ENCODE results near the gene HAS3.

Gene HAS3

DNA sequence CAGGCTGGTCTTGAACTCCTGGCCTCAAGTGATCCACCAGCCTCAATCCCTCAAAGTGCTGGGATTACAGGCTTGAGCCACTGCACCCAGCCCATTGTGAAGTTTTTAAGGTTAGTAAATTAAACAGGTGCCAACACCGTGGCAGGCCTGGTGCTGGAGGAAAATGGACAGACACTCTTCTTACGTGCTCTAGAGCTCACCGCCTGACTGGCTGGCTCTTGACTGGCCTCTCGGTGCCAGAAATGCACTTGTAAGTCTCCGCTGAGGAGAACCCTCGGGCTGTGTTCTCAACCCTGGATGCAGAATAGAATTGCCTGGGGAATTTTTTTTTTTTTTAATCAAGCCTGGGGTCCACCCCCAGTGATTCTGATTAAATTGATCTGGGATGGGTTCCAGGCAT is 10.3 kb upstream of the HAS3 start:
- DNase-seq (no peak), ATAC-seq (ENCODE audit: insufficient read depth, low read depth) (no peak)
- H3K9me3 ChIP-seq (ENCODE audit: insufficient read depth, low read length, severe bottlenecking), result no peaks in the 10 kb centered on the region
- no peak overlapping the region for H3K27ac ChIP-seq (ENCODE audit: low read length)
- H3K79me2 ChIP-seq (ENCODE audit: insufficient read depth, low read length), result no peaks in the 10 kb centered on the region
- TF ChIP-seq, protein P1, sequence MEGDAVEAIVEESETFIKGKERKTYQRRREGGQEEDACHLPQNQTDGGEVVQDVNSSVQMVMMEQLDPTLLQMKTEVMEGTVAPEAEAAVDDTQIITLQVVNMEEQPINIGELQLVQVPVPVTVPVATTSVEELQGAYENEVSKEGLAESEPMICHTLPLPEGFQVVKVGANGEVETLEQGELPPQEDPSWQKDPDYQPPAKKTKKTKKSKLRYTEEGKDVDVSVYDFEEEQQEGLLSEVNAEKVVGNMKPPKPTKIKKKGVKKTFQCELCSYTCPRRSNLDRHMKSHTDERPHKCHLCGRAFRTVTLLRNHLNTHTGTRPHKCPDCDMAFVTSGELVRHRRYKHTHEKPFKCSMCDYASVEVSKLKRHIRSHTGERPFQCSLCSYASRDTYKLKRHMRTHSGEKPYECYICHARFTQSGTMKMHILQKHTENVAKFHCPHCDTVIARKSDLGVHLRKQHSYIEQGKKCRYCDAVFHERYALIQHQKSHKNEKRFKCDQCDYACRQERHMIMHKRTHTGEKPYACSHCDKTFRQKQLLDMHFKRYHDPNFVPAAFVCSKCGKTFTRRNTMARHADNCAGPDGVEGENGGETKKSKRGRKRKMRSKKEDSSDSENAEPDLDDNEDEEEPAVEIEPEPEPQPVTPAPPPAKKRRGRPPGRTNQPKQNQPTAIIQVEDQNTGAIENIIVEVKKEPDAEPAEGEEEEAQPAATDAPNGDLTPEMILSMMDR (IDR thresholded peaks at IDR 0.05; ENCODE audit: borderline replicate concordance, extremely low read depth, low read length, poor library complexity, severe bottlenecking), result no peak
- no peak for TF ChIP-seq EZH2 (IDR thresholded peaks at IDR 0.05; ENCODE audit: borderline replicate concordance, low read depth, low read length, severe bottlenecking)
- H3K36me3 ChIP-seq (ENCODE audit: insufficient read depth, low read length), result no peaks in the 10 kb centered on the region
- H2AFZ ChIP-seq (ENCODE audit: low read depth, low read length), result no peak overlapping the region
- no peak overlapping the region for H3K4me3 ChIP-seq (ENCODE audit: low read depth in 1 of 2, low read length in 2 of 2)
- no peaks in the 10 kb centered on the region for H3K27me3 ChIP-seq (ENCODE audit: insufficient read depth, low read length, poor library complexity)
- no peak overlapping the region for H3K4me2 ChIP-seq (ENCODE audit: insufficient read depth, low read length)
- no peaks in the 10 kb centered on the region for H3K4me1 ChIP-seq (ENCODE audit: insufficient read depth, low read length)
- no peak overlapping the region for H3K9ac ChIP-seq (ENCODE audit: low read depth, low read length)
- H4K20me1 ChIP-seq (ENCODE audit: insufficient read depth, low read length), result no peaks in the 10 kb centered on the region

- H3K27ac ChIP-seq (ENCODE audit: low read length), result no peak overlapping the region
- ATAC-seq (ENCODE audit: insufficient read depth, low read depth) (no peak), DNase-seq (no peak)
- H3K79me2 ChIP-seq (ENCODE audit: insufficient read depth, low read length), result no peaks in the 10 kb centered on the region
- H3K27me3 ChIP-seq (ENCODE audit: insufficient read depth, low read length, poor library complexity), result peaks cover 3% of the 10 kb centered on the region
- no peak overlapping the region for H2AFZ ChIP-seq (ENCODE audit: low read depth, low read length)
- H3K9me3 ChIP-seq (ENCODE audit: insufficient read depth, low read length, severe bottlenecking), result no peaks in the 10 kb centered on the region
- H4K20me1 ChIP-seq (ENCODE audit: insufficient read depth, low read length), result 0 out of 2 replicates have a peak, but pooled peaks cover 3% of the 10 kb centered on the region
- TF ChIP-seq, protein P1 (IDR thresholded peaks at IDR 0.05; ENCODE audit: borderline replicate concordance, extremely low read depth, low read length, poor library complexity, severe bottlenecking), result no peak
- no peaks in the 10 kb centered on the region for H3K36me3 ChIP-seq (ENCODE audit: insufficient read depth, low read length)
- no peak overlapping the region for H3K4me3 ChIP-seq (ENCODE audit: low read depth in 1 of 2, low read length in 2 of 2)
- no peak overlapping the region for H3K9ac ChIP-seq (ENCODE audit: low read depth, low read length)
- no peak overlapping the region for H3K4me2 ChIP-seq (ENCODE audit: insufficient read depth, low read length)
- H3K4me1 ChIP-seq (ENCODE audit: insufficient read depth, low read length), result peaks cover 1% of the 10 kb centered on the region; the same call in 1 of the 2 replicates
Measured at GRCh38 chr16:69100071-69100691, 5.3 kb upstream of the HAS3 start.

GRCh38 chr16:69106491-69107315 is 1.2 kb downstream of the HAS3 start:
- peak overlapping the region; percentile 61 for H2AFZ ChIP-seq (ENCODE audit: low read depth, low read length)
- no peak overlapping the region for H3K27ac ChIP-seq (ENCODE audit: low read length)
- peaks cover 9% of the 10 kb centered on the region for H3K36me3 ChIP-seq (ENCODE audit: insufficient read depth, low read length)
- ATAC-seq (ENCODE audit: insufficient read depth, low read depth), result no peak; the same call in 2 of the 3 replicates
- TF ChIP-seq, protein P1 (IDR thresholded peaks at IDR 0.05; ENCODE audit: borderline replicate concordance, extremely low read depth, low read length, poor library complexity, severe bottlenecking), result no peak
- peak; percentile 65 for TF ChIP-seq EZH2 (IDR thresholded peaks at IDR 0.05; ENCODE audit: borderline replicate concordance, low read depth, low read length, severe bottlenecking)
- peaks cover 34% of the 10 kb centered on the region for H4K20me1 ChIP-seq (ENCODE audit: insufficient read depth, low read length)
- H3K4me3 ChIP-seq (ENCODE audit: low read depth in 1 of 2, low read length in 2 of 2), result peak overlapping the region; percentile 31 to 59; a peak in 3 of 4 replicates
- peak overlapping the region; percentile 56 for H3K9ac ChIP-seq (ENCODE audit: low read depth, low read length)
- no peaks in the 10 kb centered on the region for H3K9me3 ChIP-seq (ENCODE audit: insufficient read depth, low read length, severe bottlenecking)
- peak overlapping the region; percentile 86 for H3K4me2 ChIP-seq (ENCODE audit: insufficient read depth, low read length)
- peaks cover 18% of the 10 kb centered on the region for H3K4me1 ChIP-seq (ENCODE audit: insufficient read depth, low read length)
- peaks cover 19% of the 10 kb centered on the region for H3K27me3 ChIP-seq (ENCODE audit: insufficient read depth, low read length, poor library complexity)
- no peaks in the 10 kb centered on the region for H3K79me2 ChIP-seq (ENCODE audit: insufficient read depth, low read length)
- DNase-seq, result no peak

Measured in DND-41 (cell line).